ENCODE measurements around the gene SP3. TPM values are rescaled to one million over a fixed set of nuclear protein-coding genes. Genes with fewer than 3 reads are reported as not detected.

The SP3 gene
- total RNA-seq, 4 donors from 2014 or later, result 78.7 to 102 (median 92.2) TPM

DNA sequence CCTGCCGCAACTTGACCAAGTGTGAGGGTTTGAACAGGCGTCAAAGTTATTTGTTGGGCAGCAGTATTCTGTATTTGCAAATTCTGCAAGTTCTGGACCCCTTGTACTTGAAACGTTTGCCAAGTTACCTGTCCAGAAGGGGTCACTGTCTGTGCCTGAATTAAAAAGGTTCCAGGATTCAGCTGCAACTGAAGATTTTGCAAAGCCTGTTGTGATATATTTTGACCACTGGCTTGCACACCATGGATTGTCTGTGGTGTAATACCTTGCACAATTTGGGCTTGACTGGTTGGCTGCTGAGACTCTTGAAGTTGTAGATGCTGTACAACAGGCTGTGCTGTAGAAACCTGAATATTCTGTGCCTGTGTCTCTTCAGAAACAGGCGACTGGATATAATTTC lies 10.2 kb downstream of the SP3 start:
- peaks cover 50 to 99% (median 97%) of the 10 kb centered on the region in 4 donors for H3K4me1 ChIP-seq

DNA sequence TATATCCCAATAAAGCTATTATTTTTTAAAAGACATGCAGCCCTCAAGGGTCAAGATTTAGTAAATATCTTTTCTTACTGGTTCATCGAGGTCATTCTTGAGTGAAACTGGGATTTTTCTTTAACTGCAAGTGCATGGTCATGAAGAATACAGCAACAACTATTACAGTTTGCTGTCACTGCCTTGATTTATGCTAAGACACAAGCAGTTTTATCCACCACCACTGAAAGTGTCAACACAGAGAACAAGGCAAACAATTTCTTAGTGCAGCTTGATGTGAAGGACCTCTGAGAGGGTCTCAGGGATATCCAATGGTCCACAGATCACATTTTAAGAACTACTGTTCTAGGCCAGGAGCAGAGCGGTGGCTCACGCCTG lies 12.1 kb downstream of the SP3 start:
- WGBS, result 94% methylated on average over 3 of the region's 3 CpGs

More for the DNA sequence above, 10.2 kb downstream of the SP3 start:
- intact Hi-C loops (cut with DNase I), result no loop called here
- peaks cover 11 to 31% (median 21%) of the 10 kb centered on the region in 4 donors for H3K36me3 ChIP-seq
- WGBS, result 90% methylated on average over 4 of the region's 4 CpGs
- H3K9me3 ChIP-seq, result no peaks in the 10 kb centered on the region
- no peak overlapping the region for H3K27ac ChIP-seq (replicated peaks in 1 of 4)
- DNase-seq (ENCODE audit: extremely low spot score), result no peak
- H3K4me3 ChIP-seq, result no peak overlapping the region
- H3K27me3 ChIP-seq, result no peaks in the 10 kb centered on the region
- TF ChIP-seq POLR2A (IDR thresholded peaks at IDR 0.05; ENCODE audit: low read depth) (no peak), POLR2AphosphoS5 (IDR thresholded peaks at IDR 0.05) (no peak), EP300 (IDR thresholded peaks at IDR 0.05) (no peak)
- TF ChIP-seq, protein P1, sequence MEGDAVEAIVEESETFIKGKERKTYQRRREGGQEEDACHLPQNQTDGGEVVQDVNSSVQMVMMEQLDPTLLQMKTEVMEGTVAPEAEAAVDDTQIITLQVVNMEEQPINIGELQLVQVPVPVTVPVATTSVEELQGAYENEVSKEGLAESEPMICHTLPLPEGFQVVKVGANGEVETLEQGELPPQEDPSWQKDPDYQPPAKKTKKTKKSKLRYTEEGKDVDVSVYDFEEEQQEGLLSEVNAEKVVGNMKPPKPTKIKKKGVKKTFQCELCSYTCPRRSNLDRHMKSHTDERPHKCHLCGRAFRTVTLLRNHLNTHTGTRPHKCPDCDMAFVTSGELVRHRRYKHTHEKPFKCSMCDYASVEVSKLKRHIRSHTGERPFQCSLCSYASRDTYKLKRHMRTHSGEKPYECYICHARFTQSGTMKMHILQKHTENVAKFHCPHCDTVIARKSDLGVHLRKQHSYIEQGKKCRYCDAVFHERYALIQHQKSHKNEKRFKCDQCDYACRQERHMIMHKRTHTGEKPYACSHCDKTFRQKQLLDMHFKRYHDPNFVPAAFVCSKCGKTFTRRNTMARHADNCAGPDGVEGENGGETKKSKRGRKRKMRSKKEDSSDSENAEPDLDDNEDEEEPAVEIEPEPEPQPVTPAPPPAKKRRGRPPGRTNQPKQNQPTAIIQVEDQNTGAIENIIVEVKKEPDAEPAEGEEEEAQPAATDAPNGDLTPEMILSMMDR (IDR thresholded peaks at IDR 0.05), result no peak

DNA sequence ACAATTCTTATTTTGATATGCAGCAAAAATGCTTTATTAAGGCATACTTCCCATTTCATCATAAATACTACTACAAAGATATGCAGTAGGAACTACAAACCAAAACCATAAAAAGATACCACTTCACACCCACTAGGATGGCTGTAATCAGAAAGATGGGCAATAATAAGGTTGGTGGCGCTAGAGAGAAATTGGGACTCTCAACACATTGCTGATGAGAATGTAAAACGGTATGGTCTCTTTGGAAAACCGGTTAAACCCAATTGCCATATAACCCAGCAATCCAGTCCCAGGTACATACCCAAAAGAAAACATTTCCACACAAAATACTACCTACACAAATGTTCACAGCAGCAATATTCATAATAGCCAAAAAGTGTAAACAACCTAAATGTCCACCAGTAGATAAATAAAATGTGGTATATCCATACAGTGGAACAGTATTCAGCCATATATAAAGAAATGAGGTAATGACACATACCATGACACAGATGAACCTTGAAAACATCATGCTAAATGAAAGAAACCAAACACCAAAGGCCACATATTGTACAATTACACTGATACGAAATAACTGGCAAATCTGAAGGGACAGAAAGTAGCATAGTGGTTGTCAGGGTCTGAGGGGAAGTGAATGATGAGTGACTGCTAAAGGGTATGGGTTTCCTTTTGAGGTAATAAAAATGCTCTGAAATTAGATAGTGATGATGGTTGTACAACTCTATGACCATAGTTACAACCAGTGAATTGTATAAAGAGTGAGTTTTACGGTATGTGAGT lies 12.7 kb downstream of the SP3 start:
- Histone ChIP-seq H3K4me1 (peaks cover 36 to 96% (median 95%) of the 10 kb centered on the region in 4 donors), H3K9me3 (no peaks in the 10 kb centered on the region), H3K36me3 (peaks cover 11 to 31% (median 21%) of the 10 kb centered on the region in 4 donors), H3K4me3 (no peak overlapping the region), H3K27me3 (no peaks in the 10 kb centered on the region), H3K27ac (replicated peaks in 1 of 4) (no peak overlapping the region)
- intact Hi-C loops (cut with DNase I), result no loop called here
- no peak for DNase-seq (ENCODE audit: extremely low spot score)
- TF ChIP-seq EP300 (IDR thresholded peaks at IDR 0.05), result no peak
- TF ChIP-seq, protein P1 (IDR thresholded peaks at IDR 0.05), result no peak
- no peak for TF ChIP-seq POLR2AphosphoS5 (IDR thresholded peaks at IDR 0.05)
- TF ChIP-seq POLR2A (IDR thresholded peaks at IDR 0.05; ENCODE audit: low read depth), result no peak
- 88% methylated on average over 5 of the region's 5 CpGs for WGBS

More for the DNA sequence above, 12.1 kb downstream of the SP3 start:
- Histone ChIP-seq H3K27me3 (no peaks in the 10 kb centered on the region), H3K36me3 (peaks cover 11 to 31% (median 21%) of the 10 kb centered on the region in 4 donors), H3K4me3 (no peak overlapping the region), H3K9me3 (no peaks in the 10 kb centered on the region), H3K4me1 (peaks cover 42 to 96% (median 95%) of the 10 kb centered on the region in 4 donors), H3K27ac (replicated peaks in 1 of 4) (no peak overlapping the region)
- TF ChIP-seq POLR2A (IDR thresholded peaks at IDR 0.05; ENCODE audit: low read depth) (no peak), POLR2AphosphoS5 (IDR thresholded peaks at IDR 0.05) (no peak), EP300 (IDR thresholded peaks at IDR 0.05) (no peak)
- TF ChIP-seq, protein P1 (IDR thresholded peaks at IDR 0.05), result no peak
- DNase-seq (ENCODE audit: extremely low spot score), result no peak
- intact Hi-C loops (cut with DNase I), result no loop called here

DNA sequence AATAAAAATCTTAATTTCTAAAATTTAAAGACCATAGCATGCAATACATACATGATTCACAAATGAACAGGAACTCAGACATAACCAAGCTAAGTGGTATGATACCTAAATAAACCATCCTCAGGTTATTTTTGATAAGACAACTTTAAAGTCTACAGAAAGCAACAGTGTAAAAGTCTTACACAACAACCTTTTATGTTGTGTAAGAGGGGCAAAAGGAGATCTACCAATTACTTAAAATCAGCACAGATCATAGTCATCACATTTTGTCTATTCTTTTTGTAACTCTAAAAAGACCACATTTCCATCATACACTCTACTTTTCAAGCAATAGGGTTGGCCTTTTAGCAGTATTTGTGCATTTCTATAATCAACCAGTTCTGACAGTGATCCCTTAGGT lies 16.3 kb downstream of the SP3 start:
- Histone ChIP-seq H3K4me1 (peaks cover 27 to 86% (median 71%) of the 10 kb centered on the region in 4 donors), H3K9me3 (no peaks in the 10 kb centered on the region), H3K36me3 (peaks cover 0 to 9% (median 3%) of the 10 kb centered on the region in 4 donors), H3K4me3 (no peak overlapping the region), H3K27me3 (no peaks in the 10 kb centered on the region), H3K27ac (replicated peaks in 1 of 4) (no peak overlapping the region)
- no peak for DNase-seq (ENCODE audit: extremely low spot score)
- no peak for TF ChIP-seq POLR2A (IDR thresholded peaks at IDR 0.05; ENCODE audit: low read depth)
- TF ChIP-seq EP300 (IDR thresholded peaks at IDR 0.05), result no peak
- TF ChIP-seq, protein P1 (IDR thresholded peaks at IDR 0.05), result no peak
- no peak for TF ChIP-seq POLR2AphosphoS5 (IDR thresholded peaks at IDR 0.05)
- intact Hi-C loops (cut with DNase I), result no loop called here

Data from esophagus muscularis mucosa (tissue), 4 donors.